Natural killer cell (primary cell): ENCODE data around the gene CNDP1. TPM values are rescaled to one million over a fixed set of nuclear protein-coding genes. Genes with fewer than 3 reads are reported as not detected.

Source experiments
- ATAC-seq, 3 donors: fragments of 150-1000 bp in 2 of 3; fragments of 200-7000 bp in 1 of 3; cut with Tn5 transposase; 1 replicate in 1 of 3; 2 replicates in 2 of 3; pipeline ENCODE4 v1.10.0; 2021; ENCODE audit warnings: mild to moderate bottlenecking in 2 of 3, moderate library complexity in 2 of 3
- DNase-seq, 2 donors: peaks; one replicate each; pipeline versions ENCODE4 v3.0.0 to v3.0.0-alpha.2; 2013 to 2021; ENCODE audit warnings: mixed read lengths in 1 of 2
- H3K27ac ChIP-seq: one replicate; pipeline ENCODE4 v1.5.1; 2013; ENCODE audit warnings: mild to moderate bottlenecking, low read length
- H3K27me3 ChIP-seq: one replicate; pipeline ENCODE4 v1.6.1; 2013; ENCODE audit warnings: low read length; ENCODE audit not compliant: control insufficient read depth, insufficient read depth
- H3K36me3 ChIP-seq: one replicate; pipeline ENCODE4 v1.6.1; 2013; ENCODE audit warnings: low read length; ENCODE audit not compliant: control insufficient read depth, insufficient read depth
- H3K4me1 ChIP-seq: one replicate; pipeline ENCODE4 v1.6.1; 2013; ENCODE audit warnings: low read length; ENCODE audit not compliant: control insufficient read depth, insufficient read depth
- H3K4me3 ChIP-seq: one replicate; pipeline ENCODE4 v1.5.1; 2013; ENCODE audit warnings: low read length
- H3K9me3 ChIP-seq: one replicate; pipeline ENCODE4 v1.6.1; 2013; ENCODE audit warnings: low read length; ENCODE audit not compliant: control insufficient read depth, insufficient read depth
- H3K27ac Mint-ChIP-seq, 2 donors: one replicate each; pipeline ENCODE4 v1.8.0; 2022; ENCODE audit warnings: mild to moderate bottlenecking in 2 of 2, mixed read lengths in 2 of 2, moderate library complexity in 1 of 2
- H3K27me3 Mint-ChIP-seq, 2 donors: one replicate each; pipeline ENCODE4 v1.8.0; 2022; ENCODE audit warnings: low read depth in 2 of 2, mixed read lengths in 2 of 2
- H3K36me3 Mint-ChIP-seq: one replicate; pipeline ENCODE4 v1.8.0; 2022; ENCODE audit warnings: mixed read lengths
- H3K4me1 Mint-ChIP-seq, 2 donors: one replicate each; pipeline ENCODE4 v1.8.0; 2022; ENCODE audit warnings: mixed read lengths in 2 of 2
- H3K4me3 Mint-ChIP-seq: one replicate; pipeline ENCODE4 v1.8.0; 2022; ENCODE audit warnings: mild to moderate bottlenecking, moderate library complexity, mixed read lengths
- H3K9me3 Mint-ChIP-seq, 2 donors: one replicate each; pipeline ENCODE4 v1.8.0; 2022; ENCODE audit warnings: mixed read lengths in 2 of 2
- WGBS: methylation state at CpG from one replicate; pipeline ENCODE4 v1.1.7; 2013; ENCODE audit warnings: missing lambda C conversion rate; ENCODE audit not compliant: insufficient coverage; 5-methylcytosine and 5-hydroxymethylcytosine counted together
- intact Hi-C: fragments of 100-400 bp; cut with micrococcal nuclease; formaldehyde crosslinking; loops from one replicate; pipeline ENCODE4 v1.14.2; 2022
- total RNA-seq, 4 donors: library from RNA; stranded (reverse); fragments of 120-200 nt in 1 of 4; gene quantifications; one replicate each; pipeline versions ENCODE4 v1.2.3 to v1.2.4, GENCODE V29; 2013 to 2022
- TF ChIP-seq, protein P1 (sequence below): fragments of 200-600 bp; IDR thresholded peaks from one replicate; pipeline ENCODE4 v1.8.0; 2022; ENCODE audit warnings: antibody characterized with exemption

The CNDP1 gene
- total RNA-seq, 3 donors from 2014 or later (not counting 1 experiment from before 2014, with no cell fraction given): 0.31 to 0.60 (median 0.57) TPM

DNA sequence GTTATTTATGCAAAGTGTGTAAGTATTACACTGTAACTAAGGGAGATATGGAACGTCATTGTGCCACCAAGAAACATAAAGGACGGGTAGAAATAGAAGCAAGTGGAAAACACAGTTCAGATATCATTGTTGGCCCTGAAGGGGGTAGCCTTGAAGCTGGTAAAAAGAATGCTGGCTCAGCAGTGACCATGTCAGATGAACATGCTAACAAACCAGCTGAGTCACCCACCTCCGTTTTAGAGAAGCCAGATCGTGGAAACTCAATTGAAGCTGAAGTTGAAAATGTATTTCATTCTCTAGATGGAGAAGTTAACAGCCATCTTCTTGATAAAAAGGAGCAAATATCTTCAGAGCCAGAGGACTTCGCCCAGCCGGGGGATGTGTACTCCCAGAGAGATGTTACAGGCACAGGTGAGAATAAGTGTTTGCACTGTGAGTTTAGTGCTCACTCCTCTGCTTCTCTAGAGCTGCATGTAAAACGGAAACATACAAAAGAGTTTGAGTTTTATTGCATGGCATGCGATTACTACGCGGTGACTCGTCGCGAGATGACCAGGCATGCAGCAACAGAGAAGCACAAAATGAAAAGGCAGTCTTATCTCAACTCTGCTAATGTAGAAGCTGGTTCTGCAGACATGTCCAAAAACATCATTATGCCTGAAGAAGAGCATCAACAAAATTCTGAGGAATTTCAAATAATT, 99.5 kb downstream of the CNDP1 start:
- 89% methylated on average over 13 of the region's 13 CpGs for WGBS
- TF ChIP-seq, protein P1, sequence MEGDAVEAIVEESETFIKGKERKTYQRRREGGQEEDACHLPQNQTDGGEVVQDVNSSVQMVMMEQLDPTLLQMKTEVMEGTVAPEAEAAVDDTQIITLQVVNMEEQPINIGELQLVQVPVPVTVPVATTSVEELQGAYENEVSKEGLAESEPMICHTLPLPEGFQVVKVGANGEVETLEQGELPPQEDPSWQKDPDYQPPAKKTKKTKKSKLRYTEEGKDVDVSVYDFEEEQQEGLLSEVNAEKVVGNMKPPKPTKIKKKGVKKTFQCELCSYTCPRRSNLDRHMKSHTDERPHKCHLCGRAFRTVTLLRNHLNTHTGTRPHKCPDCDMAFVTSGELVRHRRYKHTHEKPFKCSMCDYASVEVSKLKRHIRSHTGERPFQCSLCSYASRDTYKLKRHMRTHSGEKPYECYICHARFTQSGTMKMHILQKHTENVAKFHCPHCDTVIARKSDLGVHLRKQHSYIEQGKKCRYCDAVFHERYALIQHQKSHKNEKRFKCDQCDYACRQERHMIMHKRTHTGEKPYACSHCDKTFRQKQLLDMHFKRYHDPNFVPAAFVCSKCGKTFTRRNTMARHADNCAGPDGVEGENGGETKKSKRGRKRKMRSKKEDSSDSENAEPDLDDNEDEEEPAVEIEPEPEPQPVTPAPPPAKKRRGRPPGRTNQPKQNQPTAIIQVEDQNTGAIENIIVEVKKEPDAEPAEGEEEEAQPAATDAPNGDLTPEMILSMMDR: no peak
- H3K36me3 Mint-ChIP-seq: peaks cover 11% of the 10 kb centered on the region
- H3K27ac ChIP-seq: no peak overlapping the region
- H3K27me3 Mint-ChIP-seq: no peaks in the 10 kb centered on the region
- no peaks in the 10 kb centered on the region for H3K9me3 Mint-ChIP-seq
- H3K9me3 ChIP-seq: no peaks in the 10 kb centered on the region
- no peak overlapping the region for H3K4me3 Mint-ChIP-seq
- H3K4me1 ChIP-seq: peaks cover 13% of the 10 kb centered on the region
- H3K27me3 ChIP-seq: no peaks in the 10 kb centered on the region
- intact Hi-C loops: no loop called here
- H3K4me1 Mint-ChIP-seq: peaks cover 24 to 34% of the 10 kb centered on the region in 2 donors
- peaks cover 7% of the 10 kb centered on the region for H3K36me3 ChIP-seq
- no peak for ATAC-seq
- no peak for DNase-seq
- H3K27ac Mint-ChIP-seq: no peak overlapping the region
- H3K4me3 ChIP-seq: no peak overlapping the region

DNA sequence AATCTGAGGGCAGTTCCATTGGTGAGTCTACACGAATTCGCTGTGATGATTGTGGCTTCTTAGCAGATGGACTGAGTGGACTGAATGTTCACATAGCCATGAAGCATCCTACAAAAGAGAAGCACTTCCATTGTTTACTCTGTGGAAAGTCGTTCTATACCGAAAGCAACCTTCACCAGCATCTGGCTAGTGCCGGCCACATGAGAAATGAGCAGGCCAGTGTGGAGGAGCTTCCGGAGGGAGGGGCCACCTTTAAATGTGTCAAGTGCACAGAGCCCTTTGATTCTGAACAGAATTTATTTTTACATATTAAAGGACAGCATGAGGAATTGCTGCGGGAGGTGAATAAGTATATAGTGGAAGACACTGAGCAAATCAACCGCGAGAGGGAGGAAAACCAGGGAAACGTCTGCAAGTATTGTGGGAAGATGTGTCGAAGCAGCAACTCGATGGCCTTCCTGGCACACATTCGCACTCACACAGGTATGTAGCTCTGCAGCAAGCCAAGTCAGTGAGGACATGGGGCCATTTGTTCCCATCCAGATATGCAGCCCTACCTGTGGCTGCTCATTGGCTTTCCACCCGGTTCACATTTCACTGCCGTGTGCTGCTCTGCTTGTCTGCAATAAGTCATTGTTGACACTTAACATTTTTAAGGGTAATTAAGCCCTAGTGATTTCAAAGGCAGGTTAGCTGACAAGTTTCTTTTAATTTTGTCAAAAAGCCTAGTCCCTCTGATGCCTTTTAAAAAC, 101.1 kb downstream of the CNDP1 start:
- H3K4me3 ChIP-seq: no peak overlapping the region
- Mint-ChIP-seq H3K36me3 (peaks cover 11% of the 10 kb centered on the region), H3K27me3 (no peaks in the 10 kb centered on the region), H3K9me3 (no peaks in the 10 kb centered on the region), H3K4me3 (no peak overlapping the region), H3K4me1 (peaks cover 24 to 34% of the 10 kb centered on the region in 2 donors), H3K27ac (no peak overlapping the region)
- no peak for DNase-seq
- intact Hi-C loops: no loop called here
- H3K4me1 ChIP-seq: peaks cover 13% of the 10 kb centered on the region
- peaks cover 7% of the 10 kb centered on the region for H3K36me3 ChIP-seq
- H3K27ac ChIP-seq: no peak overlapping the region
- no peaks in the 10 kb centered on the region for H3K9me3 ChIP-seq
- H3K27me3 ChIP-seq: no peaks in the 10 kb centered on the region
- WGBS: 96% methylated on average over 15 of the region's 15 CpGs
- TF ChIP-seq, protein P1: no peak
- ATAC-seq: no peak

Other genes with a start within 250 kb of the CNDP1 start
- 10 to 100 TPM; 10.4 to 14.6 (median 13.0) TPM for gene CYB5A, start 242.5 kb upstream of the CNDP1 start, total RNA-seq
- not detected for gene C18orf63, start 218.7 kb upstream of the CNDP1 start, total RNA-seq
- gene DIPK1C, start 77.2 kb upstream of the CNDP1 start, total RNA-seq: not detected
- 100 to 1,000 TPM; 147 to 167 (median 153) TPM for gene CNDP2, start 38.1 kb upstream of the CNDP1 start, total RNA-seq
- gene ZNF407, start 63.4 kb downstream of the CNDP1 start, total RNA-seq: 10 to 100 TPM; 28.4 to 36.7 (median 36.3) TPM